H9 (cell line): ENCODE data around the gene DNAJC30. TPM values are rescaled to one million over a fixed set of nuclear protein-coding genes. Genes with fewer than 3 reads are reported as not detected.

Experiments
- DNase-seq: peaks from one replicate; pipeline ENCODE4 v3.0.0-alpha.2; 2017
- H2AFZ ChIP-seq: one replicate; pipeline ENCODE4 v1.6.1; 2013; ENCODE audit warnings: mild to moderate bottlenecking, low read length, control low read depth, moderate library complexity
- H2AK5ac ChIP-seq: 2 replicates; pipeline ENCODE4 v1.6.1; 2013; ENCODE audit warnings: low read length, control low read depth, mixed read lengths; ENCODE audit not compliant: insufficient read length
- H2BK120ac ChIP-seq: one replicate; pipeline ENCODE4 v1.6.1; 2013; ENCODE audit warnings: low read depth, mild to moderate bottlenecking, low read length, control low read depth, inconsistent platforms; ENCODE audit not compliant: poor library complexity, severe bottlenecking
- H2BK12ac ChIP-seq: 2 replicates; pipeline ENCODE4 v1.6.1; 2013; ENCODE audit warnings: low read length, control low read depth, mixed read lengths, low read depth; ENCODE audit not compliant: insufficient read length
- H2BK15ac ChIP-seq: 2 replicates; pipeline ENCODE4 v1.6.1; 2013; ENCODE audit warnings: low read depth, low read length, control low read depth
- H2BK20ac ChIP-seq: one replicate; pipeline ENCODE4 v1.6.1; 2013; ENCODE audit warnings: low read depth, mild to moderate bottlenecking, low read length, control low read depth, inconsistent platforms; ENCODE audit not compliant: poor library complexity, severe bottlenecking
- H2BK5ac ChIP-seq: 2 replicates; pipeline ENCODE4 v1.6.1; 2013; ENCODE audit warnings: low read length, control low read depth, mixed read lengths; ENCODE audit not compliant: insufficient read length
- H3K14ac ChIP-seq: 2 replicates; pipeline ENCODE4 v1.6.1; 2013; ENCODE audit warnings: low read length, control low read depth; ENCODE audit not compliant: insufficient read depth
- H3K18ac ChIP-seq: 2 replicates; pipeline ENCODE4 v1.6.1; 2013; ENCODE audit warnings: low read depth, mild to moderate bottlenecking, mixed read lengths, low read length, control low read depth; ENCODE audit not compliant: insufficient read length
- H3K23ac ChIP-seq: 2 replicates; pipeline ENCODE4 v1.6.1; 2013; ENCODE audit warnings: low read length, control low read depth, mixed read lengths, low read depth; ENCODE audit not compliant: insufficient read length
- H3K23me2 ChIP-seq: 2 replicates; pipeline ENCODE4 v1.6.1; 2013; ENCODE audit warnings: low read depth, mild to moderate bottlenecking, mixed read lengths, low read length, control low read depth; ENCODE audit not compliant: insufficient read length, poor library complexity, severe bottlenecking
- H3K27ac ChIP-seq: 2 replicates; pipeline ENCODE4 v1.5.1; 2013; ENCODE audit warnings: low read length, control low read depth, mixed read lengths, low read depth; ENCODE audit not compliant: insufficient read length
- H3K27me3 ChIP-seq: 2 replicates; pipeline ENCODE4 v1.6.1; 2013; ENCODE audit warnings: low read length, control low read depth, inconsistent platforms; ENCODE audit not compliant: insufficient read depth
- H3K4ac ChIP-seq: 2 replicates; pipeline ENCODE4 v1.6.1; 2013; ENCODE audit warnings: low read depth, mild to moderate bottlenecking, control low read depth, inconsistent platforms, low read length, moderate library complexity
- H3K4me1 ChIP-seq: 2 replicates; pipeline ENCODE4 v1.6.1; 2013; ENCODE audit warnings: low read length, control low read depth, inconsistent platforms; ENCODE audit not compliant: insufficient read depth
- H3K4me2 ChIP-seq: 2 replicates; pipeline ENCODE4 v1.6.1; 2013; ENCODE audit warnings: low read length, control low read depth, mixed read lengths; ENCODE audit not compliant: insufficient read length, insufficient read depth
- H3K56ac ChIP-seq: 2 replicates; pipeline ENCODE4 v1.6.1; 2013; ENCODE audit warnings: low read depth, mild to moderate bottlenecking, mixed read lengths, low read length, control low read depth; ENCODE audit not compliant: insufficient read length
- H3K79me1 ChIP-seq: 2 replicates; pipeline ENCODE4 v1.6.1; 2013; ENCODE audit warnings: low read depth, mild to moderate bottlenecking, moderate library complexity, low read length, control low read depth, inconsistent platforms; ENCODE audit not compliant: insufficient read depth, poor library complexity, severe bottlenecking
- H3K79me2 ChIP-seq: 2 replicates; pipeline ENCODE4 v1.6.1; 2013; ENCODE audit warnings: low read length, control low read depth, inconsistent platforms; ENCODE audit not compliant: insufficient read depth
- H3K9ac ChIP-seq: 2 replicates; pipeline ENCODE4 v1.6.1; 2013; ENCODE audit warnings: low read length, control low read depth, mixed read lengths; ENCODE audit not compliant: insufficient read length; ENCODE audit errors: extremely low read depth
- H3K9me3 ChIP-seq: one replicate; pipeline ENCODE4 v1.6.1; 2013; ENCODE audit warnings: low read depth, low read length, inconsistent platforms; ENCODE audit not compliant: control insufficient read depth
- H3T11ph ChIP-seq: one replicate; pipeline ENCODE4 v1.6.1; 2013; ENCODE audit warnings: mild to moderate bottlenecking, low read length, control low read depth, inconsistent platforms
- H4K20me1 ChIP-seq: one replicate; pipeline ENCODE4 v1.6.1; 2013; ENCODE audit not compliant: control insufficient read depth, insufficient read length, insufficient read depth
- H4K5ac ChIP-seq: 2 replicates; pipeline ENCODE4 v1.6.1; 2013; ENCODE audit warnings: low read depth, mild to moderate bottlenecking, mixed read lengths, low read length, control low read depth; ENCODE audit not compliant: insufficient read length
- H4K8ac ChIP-seq: replicated peaks from 2 replicates; pipeline ENCODE4 v1.6.1; 2013; ENCODE audit warnings: low read length, control low read depth, mixed read lengths, low read depth; ENCODE audit not compliant: insufficient read length
- H4K91ac ChIP-seq: 2 replicates; pipeline ENCODE4 v1.6.1; 2013; ENCODE audit warnings: low read depth, mild to moderate bottlenecking, moderate library complexity, mixed read lengths, low read length, control low read depth; ENCODE audit not compliant: insufficient read length
- H3K27ac Mint-ChIP-seq, 3 experiments: 2 replicates in 2 of 3; 3 replicates in 1 of 3; pipeline ENCODE4 v1.8.0; 2020 to 2021; ENCODE audit warnings: mixed read lengths in 3 of 3, mild to moderate bottlenecking in 1 of 3, moderate library complexity in 1 of 3
- H3K27me3 Mint-ChIP-seq: 2 replicates; pipeline ENCODE4 v1.8.0; 2021; ENCODE audit warnings: low read depth, mild to moderate bottlenecking, moderate library complexity, mixed read lengths
- H3K36me3 Mint-ChIP-seq, 3 experiments: 2 replicates in 2 of 3; 3 replicates in 1 of 3; pipeline ENCODE4 v1.8.0; 2020 to 2021; ENCODE audit warnings: low read depth in 3 of 3, mixed read lengths in 3 of 3; ENCODE audit not compliant: insufficient read depth in 1 of 3
- H3K4me1 Mint-ChIP-seq, 2 experiments: 2 replicates each; pipeline ENCODE4 v1.8.0; 2020; ENCODE audit warnings: mixed read lengths in 2 of 2
- H3K4me3 Mint-ChIP-seq, 2 experiments: 2 replicates in 1 of 2; 3 replicates in 1 of 2; pipeline ENCODE4 v1.8.0; 2020 to 2021; ENCODE audit warnings: mild to moderate bottlenecking in 2 of 2, mixed read lengths in 2 of 2, moderate library complexity in 1 of 2
- H3K9me3 Mint-ChIP-seq, 2 experiments: 2 replicates in 1 of 2; 3 replicates in 1 of 2; pipeline ENCODE4 v1.8.0; 2020; ENCODE audit warnings: mild to moderate bottlenecking in 2 of 2, mixed read lengths in 2 of 2, moderate library complexity in 1 of 2
- CTCF ChIP-seq: fragments of 200-600 bp; sonication (generic); conservative IDR thresholded peaks from 3 replicates; pipeline ENCODE4 v1.8.0; 2021; ENCODE audit warnings: antibody characterized with exemption, mild to moderate bottlenecking
- WGBS: extraction: QIAGEN DNeasy Blood & Tissue Kit; methylation state at CpG from one replicate; pipeline ENCODE4 v1.1.7; 2013; ENCODE audit warnings: missing lambda C conversion rate, low lambda C conversion rate, mixed read lengths; ENCODE audit not compliant: insufficient read length; ENCODE audit errors: extremely low coverage; 5-methylcytosine and 5-hydroxymethylcytosine counted together
- total RNA-seq: library from RNA; stranded (reverse); gene quantifications from 2 replicates; pipeline ENCODE4 v1.2.1, GENCODE V29; 2021

The DNAJC30 gene
- total RNA-seq, 1 experiment from 2014 or later: 8.1 TPM

- Histone ChIP-seq H3K9me3 (no peaks in the 10 kb centered on the region), H3K56ac (no peak overlapping the region), H4K5ac (no peak overlapping the region), H3K23me2 (no peaks in the 10 kb centered on the region), H4K91ac (no peak overlapping the region), H2BK20ac (no peak overlapping the region), H3K4ac (no peak overlapping the region), H2AK5ac (no peak overlapping the region), H3T11ph (no peak overlapping the region), H3K18ac (no peak overlapping the region), H3K27me3 (no peaks in the 10 kb centered on the region), H3K9ac (no peak overlapping the region), H2BK12ac (no peak overlapping the region), H4K20me1 (no peaks in the 10 kb centered on the region), H3K14ac (no peak overlapping the region), H4K8ac (no peak overlapping the region), H2AFZ (no peak overlapping the region), H3K27ac (no peak overlapping the region), H3K79me1 (no peaks in the 10 kb centered on the region), H3K23ac (no peak overlapping the region), H2BK120ac (no peak overlapping the region), H2BK5ac (no peak overlapping the region), H3K79me2 (no peaks in the 10 kb centered on the region), H3K4me1 (no peaks in the 10 kb centered on the region), H3K4me2 (no peak overlapping the region), H2BK15ac (no peak overlapping the region)
- no peaks in the 10 kb centered on the region for H3K36me3 Mint-ChIP-seq
- DNase-seq: no peak
- WGBS: no CpG with 5 or more reads among the region's 1 CpG
- H3K4me3 Mint-ChIP-seq: no peak overlapping the region
- peaks cover 14% of the 10 kb centered on the region for H3K27me3 Mint-ChIP-seq
- TF ChIP-seq CTCF: no peak; the same call in 1 of the 3 replicates
- H3K27ac Mint-ChIP-seq: no peak overlapping the region
- no peaks in the 10 kb centered on the region for H3K9me3 Mint-ChIP-seq
- H3K4me1 Mint-ChIP-seq: peaks cover 9 to 13% of the 10 kb centered on the region in 2 experiments
Observed at GRCh38 chr7:73726083-73726466, 42.8 kb upstream of the DNAJC30 start.
